B cell (primary cell): ENCODE data around the gene JPH3. TPM values are rescaled to one million over a fixed set of nuclear protein-coding genes. Genes with fewer than 3 reads are reported as not detected.
A peak's percentile ranks its signal among the peaks of the same experiment; 100 is the strongest.

Experiments
- ATAC-seq: fragments of 200-7000 bp; cut with Tn5 transposase; one replicate; pipeline ENCODE4 v1.10.0; 2021; ENCODE audit warnings: low read depth, mild to moderate bottlenecking, moderate number of reproducible peaks, moderate library complexity
- CTCF ChIA-PET: fragments of 350-600 bp; sonication (Branson Sonifier 250); formaldehyde crosslinking; loops from one replicate; lab custom pipeline; 2021; ENCODE audit warnings: antibody characterized with exemption, inconsistent platforms; lab: Charles Lee
- POLR2A ChIA-PET: fragments of 350-600 bp; sonication (Branson Sonifier 250); formaldehyde crosslinking; loops from one replicate; lab custom pipeline; 2021; ENCODE audit warnings: antibody characterized with exemption; lab: Charles Lee
- DNase-seq: peaks from one replicate; pipeline ENCODE4 v3.0.0; 2013
- H2AFZ ChIP-seq: 2 replicates; pipeline ENCODE4 v1.6.1; 2012; ENCODE audit warnings: mild to moderate bottlenecking, low read depth, low read length; ENCODE audit not compliant: insufficient read depth, poor library complexity, severe bottlenecking
- H3K27ac ChIP-seq, 2 donors: 1 replicate in 1 of 2; 2 replicates in 1 of 2; pipeline ENCODE4 v1.5.1; 2012 to 2013; ENCODE audit warnings: low read length in 2 of 2, mild to moderate bottlenecking in 2 of 2, moderate library complexity in 1 of 2
- H3K27me3 ChIP-seq, 4 experiments: fragments of 200-600 bp in 1 of 4; sonication (generic) in 1 of 4; replicated peaks in 1 of 4; 1 replicate in 2 of 4; 2 replicates in 2 of 4; pipeline versions ENCODE4 v1.6.1 to v1.7.0; 2013 to 2016; ENCODE audit warnings: low read length in 3 of 4, mild to moderate bottlenecking in 2 of 4, mixed read lengths in 1 of 4, moderate library complexity in 1 of 4; ENCODE audit not compliant: insufficient read depth in 4 of 4, control insufficient read depth in 3 of 4; ENCODE audit errors: control extremely low read depth in 1 of 4
- H3K36me3 ChIP-seq, 2 experiments: replicated peaks in 1 of 2; 1 replicate in 1 of 2; 2 replicates in 1 of 2; pipeline versions ENCODE4 v1.6.1 to v1.7.1; 2013; ENCODE audit warnings: low read length in 1 of 2; ENCODE audit not compliant: insufficient read depth in 2 of 2, control insufficient read depth in 1 of 2; ENCODE audit errors: control extremely low read depth in 1 of 2, extremely low read depth in 1 of 2
- H3K4me1 ChIP-seq, 2 donors: fragments of 200-600 bp in 1 of 2; sonication (generic) in 1 of 2; 1 replicate in 1 of 2; 2 replicates in 1 of 2; pipeline versions ENCODE4 v1.5.1 to v1.6.1; 2013 to 2017; ENCODE audit warnings: low read length in 2 of 2; ENCODE audit not compliant: control insufficient read depth in 2 of 2, insufficient read depth in 2 of 2
- H3K4me2 ChIP-seq: replicated peaks from 2 replicates; pipeline ENCODE3; 2012; ENCODE audit warnings: mild to moderate bottlenecking, low read depth, low read length; ENCODE audit not compliant: poor library complexity, severe bottlenecking
- H3K4me3 ChIP-seq, 5 experiments: fragments of 200-600 bp in 1 of 5; sonication (generic) in 1 of 5; 1 replicate in 3 of 5; 2 replicates in 2 of 5; pipeline versions ENCODE4 v1.5.1 to v1.7.0; 2011 to 2016; ENCODE audit warnings: low read length in 4 of 5, mild to moderate bottlenecking in 4 of 5, low read depth in 2 of 5, control low read depth in 1 of 5, moderate library complexity in 1 of 5; ENCODE audit not compliant: insufficient read depth in 1 of 5; ENCODE audit errors: control extremely low read depth in 1 of 5, extremely low read depth in 1 of 5
- H3K79me2 ChIP-seq: fragments of 200-600 bp; sonication (generic); one replicate; pipeline ENCODE4 v1.6.0; 2016; ENCODE audit warnings: low read length; ENCODE audit not compliant: control insufficient read depth, insufficient read depth
- H3K9ac ChIP-seq: fragments of 200-600 bp; sonication (generic); 2 replicates; pipeline ENCODE4 v1.6.1; 2017; ENCODE audit warnings: mild to moderate bottlenecking, low read length, moderate library complexity
- H3K9me3 ChIP-seq, 3 donors: one replicate each; pipeline versions ENCODE4 v1.6.1 to v1.7.1; 2013; ENCODE audit warnings: low read length in 2 of 3; ENCODE audit not compliant: control insufficient read depth in 2 of 3, insufficient read depth in 1 of 3; ENCODE audit errors: control extremely low read depth in 1 of 3
- H4K20me1 ChIP-seq: 2 replicates; pipeline ENCODE4 v1.6.0; 2012; ENCODE audit warnings: mild to moderate bottlenecking, low read length; ENCODE audit not compliant: insufficient read depth, control insufficient read depth, poor library complexity, severe bottlenecking
- H3K27ac Mint-ChIP-seq: one replicate; pipeline ENCODE4 v1.8.0; 2021; ENCODE audit warnings: mixed read lengths
- H3K27me3 Mint-ChIP-seq: one replicate; pipeline ENCODE4 v1.8.0; 2021; ENCODE audit warnings: mixed read lengths
- H3K4me1 Mint-ChIP-seq: one replicate; pipeline ENCODE4 v1.8.0; 2021; ENCODE audit warnings: mixed read lengths
- H3K4me3 Mint-ChIP-seq: one replicate; pipeline ENCODE4 v1.8.0; 2021; ENCODE audit warnings: mixed read lengths
- H3K9me3 Mint-ChIP-seq: one replicate; pipeline ENCODE4 v1.8.0; 2022; ENCODE audit warnings: mixed read lengths; ENCODE audit not compliant: insufficient read depth
- EZH2 ChIP-seq: IDR thresholded peaks from 2 replicates; pipeline ENCODE4 v1.6.1; 2012; ENCODE audit warnings: borderline replicate concordance, low read depth, mild to moderate bottlenecking, moderate library complexity, low read length; ENCODE audit not compliant: insufficient read depth, poor library complexity, severe bottlenecking
- WGBS: methylation state at CpG from one replicate; pipeline ENCODE4 v1.1.5; 2013; ENCODE audit warnings: missing lambda C conversion rate; ENCODE audit not compliant: insufficient coverage; 5-methylcytosine and 5-hydroxymethylcytosine counted together
- intact Hi-C: fragments of 100-400 bp; cut with micrococcal nuclease; formaldehyde crosslinking; loops from one replicate; pipeline ENCODE4 v1.10.0; 2022
- polyA plus RNA-seq: library from polyadenylated mRNA; depleted of rRNA; stranded (reverse); fragments of >200 nt; gene quantifications from 2 replicates; pipeline ENCODE4 v1.2.3, GENCODE V29; 2012
- total RNA-seq, 2 donors: library from RNA; stranded (reverse); fragments of 120-200 nt in 1 of 2; gene quantifications; 1 replicate in 1 of 2; 2 replicates in 1 of 2; pipeline versions ENCODE4 v1.2.3 to v1.2.4, GENCODE V29; 2013 to 2022
- TF ChIP-seq, protein P1 (sequence below): fragments of 200-600 bp; IDR thresholded peaks from one replicate; pipeline ENCODE4 v1.8.0; 2022; ENCODE audit warnings: antibody characterized with exemption, mild to moderate bottlenecking

JPH3 gene
- total and polyA plus RNA-seq, 2 donors (not counting 1 experiment from before 2014, with no cell fraction given), result not detected

DNA sequence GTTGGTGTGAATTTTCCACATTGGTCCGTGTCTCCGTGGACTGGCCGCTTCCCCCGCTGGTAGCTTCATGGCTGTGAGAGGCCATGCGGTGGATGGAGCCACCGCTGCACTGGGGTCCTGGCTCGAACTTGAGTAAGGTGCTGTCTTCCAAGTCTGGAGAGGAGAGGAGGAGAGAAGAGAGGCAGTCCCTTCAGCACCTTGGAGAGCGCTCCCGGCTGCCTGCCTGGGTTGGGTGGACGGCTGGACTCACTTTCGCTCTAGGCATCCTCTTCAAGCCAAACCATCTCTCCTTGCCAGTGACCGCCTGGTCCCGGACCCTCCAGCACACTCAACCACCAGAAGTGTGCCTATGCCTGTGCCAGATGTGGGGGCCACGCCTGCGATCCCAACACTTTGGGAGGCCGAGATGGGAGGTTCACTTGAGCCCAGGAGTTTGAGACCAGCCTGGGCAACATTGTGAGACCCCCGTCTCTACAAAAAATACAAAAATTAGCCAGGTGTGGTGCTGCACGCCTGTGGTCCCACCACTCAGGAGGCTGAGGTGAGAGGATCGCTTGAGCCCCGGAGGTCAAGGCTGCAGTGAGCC is 6.2 kb downstream of the JPH3 start:
- Mint-ChIP-seq H3K9me3 (no peaks in the 10 kb centered on the region), H3K4me3 (no peak overlapping the region), H3K4me1 (peaks cover 4% of the 10 kb centered on the region), H3K27me3 (peaks cover 42% of the 10 kb centered on the region), H3K27ac (no peak overlapping the region)
- Histone ChIP-seq H3K27me3 (peaks cover 0 to 35% (median 10%) of the 10 kb centered on the region in 4 experiments), H3K9ac (no peak overlapping the region), H3K27ac (no peak overlapping the region), H3K4me1 (peaks cover 0 to under 1% of the 10 kb centered on the region in 2 donors), H3K9me3 (peaks cover 0 to 4% (median 0%) of the 10 kb centered on the region in 3 donors), H3K36me3 (no peaks in the 10 kb centered on the region), H2AFZ (no peak overlapping the region), H3K79me2 (no peaks in the 10 kb centered on the region), H4K20me1 (no peaks in the 10 kb centered on the region), H3K4me2 (no peak overlapping the region), H3K4me3 (no peak overlapping the region)
- no peak for TF ChIP-seq EZH2
- TF ChIP-seq, protein P1, sequence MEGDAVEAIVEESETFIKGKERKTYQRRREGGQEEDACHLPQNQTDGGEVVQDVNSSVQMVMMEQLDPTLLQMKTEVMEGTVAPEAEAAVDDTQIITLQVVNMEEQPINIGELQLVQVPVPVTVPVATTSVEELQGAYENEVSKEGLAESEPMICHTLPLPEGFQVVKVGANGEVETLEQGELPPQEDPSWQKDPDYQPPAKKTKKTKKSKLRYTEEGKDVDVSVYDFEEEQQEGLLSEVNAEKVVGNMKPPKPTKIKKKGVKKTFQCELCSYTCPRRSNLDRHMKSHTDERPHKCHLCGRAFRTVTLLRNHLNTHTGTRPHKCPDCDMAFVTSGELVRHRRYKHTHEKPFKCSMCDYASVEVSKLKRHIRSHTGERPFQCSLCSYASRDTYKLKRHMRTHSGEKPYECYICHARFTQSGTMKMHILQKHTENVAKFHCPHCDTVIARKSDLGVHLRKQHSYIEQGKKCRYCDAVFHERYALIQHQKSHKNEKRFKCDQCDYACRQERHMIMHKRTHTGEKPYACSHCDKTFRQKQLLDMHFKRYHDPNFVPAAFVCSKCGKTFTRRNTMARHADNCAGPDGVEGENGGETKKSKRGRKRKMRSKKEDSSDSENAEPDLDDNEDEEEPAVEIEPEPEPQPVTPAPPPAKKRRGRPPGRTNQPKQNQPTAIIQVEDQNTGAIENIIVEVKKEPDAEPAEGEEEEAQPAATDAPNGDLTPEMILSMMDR, result no peak
- ATAC-seq, result no peak
- intact Hi-C loops, result no loop called here
- 59% methylated on average over 20 of the region's 20 CpGs for WGBS
- ChIA-PET CTCF (no interaction called here), POLR2A (no interaction called here)
- peak; percentile 38 for DNase-seq

DNA sequence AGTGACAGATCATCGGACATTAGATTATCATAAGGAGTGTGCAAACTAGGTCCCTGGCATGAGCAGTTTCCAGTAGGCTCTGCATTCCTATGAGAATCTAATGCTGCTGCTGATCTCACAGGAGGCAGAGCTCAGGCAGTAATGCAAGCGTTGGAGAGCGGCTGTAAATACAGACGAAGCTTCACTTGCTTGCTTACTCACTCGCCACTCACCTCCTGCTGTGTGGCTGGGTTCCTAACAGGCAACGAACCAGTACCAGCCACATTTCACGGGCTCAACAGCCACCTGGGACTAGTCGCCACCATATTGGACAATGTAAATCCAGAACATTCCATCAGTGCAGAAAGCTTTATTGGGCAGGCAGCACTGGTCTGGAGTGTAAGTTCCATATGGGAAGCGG is 7.7 kb downstream of the JPH3 start:
- H3K4me1 Mint-ChIP-seq, result no peaks in the 10 kb centered on the region
- H3K27me3 Mint-ChIP-seq, result peaks cover 32% of the 10 kb centered on the region
- Histone ChIP-seq H2AFZ (no peak overlapping the region), H3K36me3 (no peaks in the 10 kb centered on the region), H3K4me1 (no peaks in the 10 kb centered on the region), H3K4me3 (no peak overlapping the region), H3K27me3 (peaks cover 0 to 20% (median 5%) of the 10 kb centered on the region in 4 experiments), H4K20me1 (no peaks in the 10 kb centered on the region), H3K27ac (no peak overlapping the region), H3K9ac (no peak overlapping the region), H3K4me2 (no peak overlapping the region), H3K79me2 (no peaks in the 10 kb centered on the region), H3K9me3 (peaks cover 0 to 4% (median 0%) of the 10 kb centered on the region in 3 donors)
- DNase-seq, result no peak
- 84% methylated on average over 8 of the region's 9 CpGs for WGBS
- ChIA-PET CTCF (no interaction called here), POLR2A (no interaction called here)
- no peak for TF ChIP-seq EZH2
- TF ChIP-seq, protein P1, result no peak
- no peaks in the 10 kb centered on the region for H3K9me3 Mint-ChIP-seq
- intact Hi-C loops, result no loop called here
- no peak overlapping the region for H3K4me3 Mint-ChIP-seq
- H3K27ac Mint-ChIP-seq, result no peak overlapping the region
- ATAC-seq, result no peak
